Endothelial cell of umbilical vein (primary cell): ENCODE data around the gene MON1A. TPM values are rescaled to one million over a fixed set of nuclear protein-coding genes. Genes with fewer than 3 reads are reported as not detected.

ENCODE experiments used
- BruUV-seq: library from RNA; stranded (reverse); fragments of 400-500 nt; replicated peaks from 2 replicates; lab custom pipeline; 2021; lab: Mats Ljungman, UMichigan
- CTCF ChIA-PET: fragments of 300-600, 350-600 bp; sonication (Branson Sonifier 250); formaldehyde crosslinking; loops from one replicate; lab custom pipeline; 2021; ENCODE audit warnings: antibody characterized with exemption, inconsistent platforms; lab: Charles Lee
- POLR2A ChIA-PET: fragments of 300-600, 350-600 bp; sonication (Branson Sonifier 250); formaldehyde crosslinking; loops from one replicate; lab custom pipeline; 2021; ENCODE audit warnings: antibody characterized with exemption, inconsistent platforms; lab: Charles Lee
- DNase-seq: peaks from one replicate; pipeline ENCODE4 v3.0.0-alpha.2; 2011; ENCODE audit warnings: low read depth, low spot score
- FAIRE-seq: peaks from 2 replicates; lab custom pipeline; 2011; peaks lifted over from hg19 to GRCh38; lab: Jason Lieb, UNC
- H2AFZ ChIP-seq: 2 replicates; pipeline ENCODE4 v1.6.0; 2012; ENCODE audit warnings: low read depth, low read length, control low read depth, inconsistent platforms
- H3K27ac ChIP-seq: 2 replicates; pipeline ENCODE4 v1.5.1; 2011; ENCODE audit warnings: low read depth, mild to moderate bottlenecking, control low read depth, low read length, moderate library complexity; ENCODE audit not compliant: insufficient read depth
- H3K27me3 ChIP-seq, 2 experiments: 2 replicates each; pipeline versions ENCODE4 v1.6.0 to v1.6.1; 2011; ENCODE audit warnings: low read length in 2 of 2, mixed read lengths in 1 of 2; ENCODE audit not compliant: control insufficient read depth in 2 of 2, insufficient read depth in 2 of 2
- H3K36me3 ChIP-seq, 2 experiments: 2 replicates in 1 of 2; 3 replicates in 1 of 2; pipeline ENCODE4 v1.5.1; 2011; ENCODE audit warnings: low read length in 2 of 2, mild to moderate bottlenecking in 1 of 2, moderate library complexity in 1 of 2; ENCODE audit not compliant: control insufficient read depth in 2 of 2, insufficient read depth in 2 of 2; ENCODE audit errors: extremely low read depth in 1 of 2
- H3K4me1 ChIP-seq: 3 replicates; pipeline ENCODE4 v1.5.1; 2011; ENCODE audit warnings: mild to moderate bottlenecking, low read length; ENCODE audit not compliant: control insufficient read depth, insufficient read depth; ENCODE audit errors: extremely low read depth
- H3K4me2 ChIP-seq: 2 replicates; pipeline ENCODE4 v1.6.1; 2011; ENCODE audit warnings: low read length, control low read depth, mixed read lengths; ENCODE audit not compliant: insufficient read depth
- H3K4me3 ChIP-seq, 3 experiments: fragments of 200-600 bp in 1 of 3; sonication (generic), shearing (Covaris generic) in 1 of 3; replicated peaks in 1 of 3; 2 replicates each; pipeline ENCODE4 v1.5.1; 2011 to 2016; ENCODE audit warnings: control low read depth in 3 of 3, low read length in 3 of 3, mild to moderate bottlenecking in 2 of 3, inconsistent platforms in 1 of 3, low read depth in 1 of 3, moderate library complexity in 1 of 3; ENCODE audit not compliant: insufficient read depth in 1 of 3
- H3K79me2 ChIP-seq: 2 replicates; pipeline ENCODE4 v1.6.0; 2012; ENCODE audit warnings: low read length, inconsistent platforms; ENCODE audit not compliant: control insufficient read depth, insufficient read depth
- H3K9ac ChIP-seq: replicated peaks from 2 replicates; pipeline ENCODE3; 2011; ENCODE audit warnings: low read length, control low read depth; ENCODE audit not compliant: insufficient read depth; ENCODE audit errors: extremely low read depth
- H3K9me1 ChIP-seq: replicated peaks from 3 replicates; pipeline ENCODE4 v1.6.0; 2011; ENCODE audit warnings: mild to moderate bottlenecking, low read length; ENCODE audit not compliant: control insufficient read depth, insufficient read depth; ENCODE audit errors: extremely low read depth
- H3K9me3 ChIP-seq: replicated peaks from 2 replicates; pipeline ENCODE4 v1.5.1; 2012; ENCODE audit warnings: low read length, inconsistent platforms; ENCODE audit not compliant: control insufficient read depth, insufficient read depth
- H4K20me1 ChIP-seq: replicated peaks from 2 replicates; pipeline ENCODE3; 2011; ENCODE audit warnings: mild to moderate bottlenecking, low read length; ENCODE audit not compliant: control insufficient read depth, insufficient read depth; ENCODE audit errors: extremely low read depth
- EZH2 ChIP-seq: IDR thresholded peaks from 2 replicates; pipeline ENCODE4 v1.6.1; 2012; ENCODE audit warnings: borderline replicate concordance, low read depth, mild to moderate bottlenecking, moderate library complexity, low read length, inconsistent platforms; ENCODE audit not compliant: severe bottlenecking
- FOS ChIP-seq: IDR thresholded peaks from 2 replicates; pipeline ENCODE4 v1.6.1; 2011; ENCODE audit warnings: mild to moderate bottlenecking, low read length, moderate library complexity, borderline replicate concordance; ENCODE audit not compliant: insufficient read depth
- GATA2 ChIP-seq: IDR thresholded peaks from 2 replicates; pipeline ENCODE4 v1.7.0; 2011; ENCODE audit warnings: low read depth, mild to moderate bottlenecking, moderate library complexity, mixed read lengths, low read length; ENCODE audit not compliant: insufficient read length, insufficient read depth
- JUN ChIP-seq: IDR thresholded peaks from 2 replicates; pipeline ENCODE4 v1.6.1; 2011; ENCODE audit warnings: borderline replicate concordance, low read depth; ENCODE audit not compliant: insufficient read length, insufficient read depth
- MAX ChIP-seq: IDR thresholded peaks from 2 replicates; pipeline ENCODE4 v1.6.1; 2011; ENCODE audit not compliant: insufficient read depth, insufficient read length
- MYC ChIP-seq: IDR thresholded peaks from one replicate; pipeline ENCODE4 v1.6.1; 2011; ENCODE audit warnings: mild to moderate bottlenecking, low read depth, low read length
- POLR2A ChIP-seq: IDR thresholded peaks from 2 replicates; pipeline ENCODE4 v1.6.1; 2012; ENCODE audit warnings: low read depth, mild to moderate bottlenecking, control low read depth, low read length
- POLR2AphosphoS5 ChIP-seq: IDR thresholded peaks from 2 replicates; pipeline ENCODE4 v1.6.1; 2012; ENCODE audit warnings: low read depth, mild to moderate bottlenecking, control low read depth, low read length, moderate library complexity; ENCODE audit not compliant: insufficient read depth
- dilution Hi-C: fragments of 300-500 bp; cut with MboI; formaldehyde crosslinking; loops from one replicate; pipeline ENCODE4 v1.15.0; 2019; ENCODE audit warnings: low sequenced_read_pairs; ENCODE audit not compliant: extremely low pct_ligation_motif_present
- intact Hi-C: fragments of 100-400 bp; cut with micrococcal nuclease; formaldehyde crosslinking; loops from one replicate; pipeline ENCODE4 v1.10.0; 2022
- polyA plus RNA-seq, 4 experiments: library from polyadenylated mRNA; depleted of rRNA in 3 of 4; stranded (reverse) in 3 of 4; unstranded in 1 of 4; fragments of >200 nt; gene quantifications; 2 replicates each; pipeline versions ENCODE4 v1.2.1 to v1.2.3, GENCODE V29; 2011 to 2012; ENCODE audit warnings: missing spikeins in 1 of 4
- total RNA-seq: library from RNA; stranded (reverse); gene quantifications from 2 replicates; pipeline ENCODE4 v1.2.3, GENCODE V29; 2021
- TF ChIP-seq, protein P1 (sequence below), 2 donors: IDR thresholded peaks; 1 replicate in 1 of 2; 2 replicates in 1 of 2; pipeline ENCODE4 v1.5.1; 2011; ENCODE audit warnings: low read length in 2 of 2, mild to moderate bottlenecking in 2 of 2, moderate library complexity in 2 of 2, control low read depth in 1 of 2, inconsistent platforms in 1 of 2, low read depth in 1 of 2; ENCODE audit not compliant: insufficient read depth in 1 of 2; ENCODE audit errors: extremely low read depth in 1 of 2

MON1A gene
- total and polyA plus RNA-seq, 2 donors (not counting 3 experiments of a cell fraction or from before 2014, with no cell fraction given): 17.5 to 31.1 TPM

DNA sequence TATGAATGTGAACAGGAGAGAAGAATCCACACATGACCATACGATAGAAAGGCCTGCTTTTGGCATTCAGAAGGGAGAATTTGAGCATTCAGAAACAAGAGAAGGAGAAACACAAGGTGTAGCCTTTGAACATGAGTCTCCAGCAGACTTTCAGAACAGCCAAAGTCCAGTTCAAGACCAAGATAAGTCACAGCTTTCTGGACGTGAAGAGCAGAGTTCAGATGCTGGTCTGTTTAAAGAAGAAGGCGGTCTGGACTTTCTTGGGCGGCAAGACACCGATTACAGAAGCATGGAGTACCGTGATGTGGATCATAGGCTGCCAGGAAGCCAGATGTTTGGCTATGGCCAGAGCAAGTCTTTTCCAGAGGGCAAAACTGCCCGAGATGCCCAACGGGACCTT, 38.7 kb upstream of the MON1A start:
- no peak for TF ChIP-seq POLR2A
- no peak for TF ChIP-seq POLR2AphosphoS5
- TF ChIP-seq EZH2: no peak
- no peak for TF ChIP-seq MAX
- no peak for TF ChIP-seq MYC
- no peak for TF ChIP-seq GATA2
- TF ChIP-seq FOS: no peak
- TF ChIP-seq JUN: no peak
- TF ChIP-seq, protein P1, sequence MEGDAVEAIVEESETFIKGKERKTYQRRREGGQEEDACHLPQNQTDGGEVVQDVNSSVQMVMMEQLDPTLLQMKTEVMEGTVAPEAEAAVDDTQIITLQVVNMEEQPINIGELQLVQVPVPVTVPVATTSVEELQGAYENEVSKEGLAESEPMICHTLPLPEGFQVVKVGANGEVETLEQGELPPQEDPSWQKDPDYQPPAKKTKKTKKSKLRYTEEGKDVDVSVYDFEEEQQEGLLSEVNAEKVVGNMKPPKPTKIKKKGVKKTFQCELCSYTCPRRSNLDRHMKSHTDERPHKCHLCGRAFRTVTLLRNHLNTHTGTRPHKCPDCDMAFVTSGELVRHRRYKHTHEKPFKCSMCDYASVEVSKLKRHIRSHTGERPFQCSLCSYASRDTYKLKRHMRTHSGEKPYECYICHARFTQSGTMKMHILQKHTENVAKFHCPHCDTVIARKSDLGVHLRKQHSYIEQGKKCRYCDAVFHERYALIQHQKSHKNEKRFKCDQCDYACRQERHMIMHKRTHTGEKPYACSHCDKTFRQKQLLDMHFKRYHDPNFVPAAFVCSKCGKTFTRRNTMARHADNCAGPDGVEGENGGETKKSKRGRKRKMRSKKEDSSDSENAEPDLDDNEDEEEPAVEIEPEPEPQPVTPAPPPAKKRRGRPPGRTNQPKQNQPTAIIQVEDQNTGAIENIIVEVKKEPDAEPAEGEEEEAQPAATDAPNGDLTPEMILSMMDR (IDR thresholded peaks at IDR 0.05; ENCODE audit: extremely low read depth in 1 of 2, insufficient read depth in 1 of 2, low read depth in 1 of 2, low read length in 2 of 2): no peak
- H2AFZ ChIP-seq: no peak overlapping the region
- no peaks in the 10 kb centered on the region for H3K9me3 ChIP-seq
- no peak overlapping the region for H3K4me3 ChIP-seq
- no TSS peak for BruUV-seq
- no peaks in the 10 kb centered on the region for H3K27me3 ChIP-seq
- H3K4me2 ChIP-seq: no peak overlapping the region
- dilution Hi-C loops (no loop called here), intact Hi-C loops (no loop called here)
- H3K27ac ChIP-seq: no peak overlapping the region
- FAIRE-seq (no peak), DNase-seq (no peak)
- no peaks in the 10 kb centered on the region for H3K9me1 ChIP-seq
- H3K4me1 ChIP-seq: no peaks in the 10 kb centered on the region
- H3K79me2 ChIP-seq: peaks cover 27% of the 10 kb centered on the region
- ChIA-PET CTCF (no interaction called here), POLR2A (no interaction called here)
- no peak overlapping the region for H3K9ac ChIP-seq
- H3K36me3 ChIP-seq: peaks cover 2 to 10% of the 10 kb centered on the region in 2 experiments
- peaks cover 2% of the 10 kb centered on the region for H4K20me1 ChIP-seq
